Right lobe of liver (tissue), 6 donors: ENCODE results near the gene DHX9. TPM values are rescaled to one million over a fixed set of nuclear protein-coding genes. Genes with fewer than 3 reads are reported as not detected.
A peak's percentile ranks its signal among the peaks of the same experiment; 100 is the strongest.

ENCODE experiments used
- ATAC-seq, 4 donors: fragments of 200-7000 bp; cut with Tn5 transposase; one replicate each; pipeline ENCODE4 v1.9.1; 2020; ENCODE audit warnings: mild to moderate bottlenecking in 4 of 4, moderate library complexity in 4 of 4
- DNase-seq, 3 donors: peaks; one replicate each; pipeline ENCODE4 v3.0.0-alpha.2; 2020
- H3K27ac ChIP-seq, 3 donors: fragments of 200-600 bp; one replicate each; pipeline ENCODE4 v1.8.0; 2022
- H3K27me3 ChIP-seq, 2 donors: fragments of 200-600 bp; one replicate each; pipeline ENCODE4 v1.8.0; 2022
- H3K36me3 ChIP-seq, 4 donors: fragments of 200-600 bp; sonication (generic) in 1 of 4; one replicate each; pipeline versions ENCODE4 v1.5.1 to v1.8.0; 2017 to 2022; ENCODE audit warnings: control low read depth in 1 of 4
- H3K4me1 ChIP-seq, 4 donors: fragments of 200-600 bp; sonication (generic) in 1 of 4; one replicate each; pipeline versions ENCODE4 v1.5.1 to v1.8.0; 2017 to 2022; ENCODE audit warnings: control low read depth in 1 of 4
- H3K4me3 ChIP-seq, 3 donors: fragments of 200-600 bp; one replicate each; pipeline ENCODE4 v1.8.0; 2022
- H3K9me3 ChIP-seq, 4 donors: fragments of 200-600 bp; sonication (generic) in 1 of 4; one replicate each; pipeline versions ENCODE4 v1.5.1 to v1.8.0; 2017 to 2022; ENCODE audit warnings: control low read depth in 1 of 4
- CTCF ChIP-seq, 4 donors: fragments of 200-600 bp in 3 of 4; fragments of 450-650 bp in 1 of 4; IDR thresholded peaks; one replicate each; pipeline versions ENCODE4 v1.5.1 to v1.8.0; 2016 to 2022; ENCODE audit warnings: antibody characterized with exemption in 4 of 4, mild to moderate bottlenecking in 2 of 4
- POLR2A ChIP-seq: fragments of 450-650 bp; IDR thresholded peaks from one replicate; pipeline ENCODE4 v1.6.1; 2017; ENCODE audit warnings: antibody characterized with exemption, mild to moderate bottlenecking
- WGBS: methylation state at CpG from one replicate; pipeline ENCODE4 v1.1.6; 2018; ENCODE audit warnings: low coverage, low lambda C conversion rate; ENCODE audit not compliant: insufficient coverage; ENCODE audit errors: missing lambda C conversion rate; 5-methylcytosine and 5-hydroxymethylcytosine counted together
- intact Hi-C, 2 donors: fragments of 100-400 bp; cut with DNase I; formaldehyde crosslinking; loops; one replicate each; pipeline versions ENCODE4 v1.11.2 to v1.14.1; 2022
- long read RNA-seq: library from polyadenylated mRNA; unstranded; transcript quantifications from one replicate; pipeline ENCODE4 v2.0.0, GENCODE V29; 2019
- total RNA-seq, 6 experiments: library from RNA; depleted of rRNA in 2 of 6; stranded (reverse); fragments of >200 nt in 2 of 6; fragmentation: NEBNext Ultra II Directional in 3 of 6; extraction: Animal tissue kit (Norgen Biotek cat#: 25700) in 3 of 6; gene quantifications; one replicate each; pipeline versions ENCODE4 v1.1.0 to v1.2.4, GENCODE V29; 2016 to 2023
- donor health status: DM: no; HTN: yes; CAD: no.
- donor health status: DM: no; HTN: no; CAD: no.
- donor health status: DM: no; HTN: no; CAD: no.
- donor health status: DM: no; HTN: yes; CAD: no.
- donor health status: DM: no; HTN: yes; CAD: no.

Gene DHX9
- total RNA-seq, result 10 to 100 TPM; 32.6 to 51.0 (median 39.5) TPM
- long read RNA-seq, full-length matches to known transcripts, result 2 of 5 reads
- long read RNA-seq, partial matches to known transcripts, result 3 of 5 reads
- long read RNA-seq, other reads (novel, unspliced or antisense), result 0 of 5 reads

- TF ChIP-seq POLR2A (peak; percentile 84), CTCF (IDR thresholded peaks at IDR 0.05) (peak in 1 of 4 donors; percentile 7)
- intact Hi-C loops, result no loop called here
- Histone ChIP-seq H3K4me3 (peak within 1 kb of the TSS; percentile 81 to 91 (median 90)), H3K4me1 (peaks cover 0 to 26% (median 11%) of the 10 kb centered on the region in 4 donors), H3K27ac (peak within 1 kb of the TSS; percentile 69 to 86 (median 80)), H3K27me3 (no peaks in the 10 kb centered on the region), H3K36me3 (peaks cover under 1 to 12% (median 5%) of the 10 kb centered on the region in 4 donors), H3K9me3 (no peaks in the 10 kb centered on the region)
- 0% methylated on average over 28 of the region's 92 CpGs for WGBS
- ATAC-seq (peak; percentile 91 to 95 (median 93)), DNase-seq (peak; percentile 95 to 96 (median 96))
Observed at GRCh38 chr1:182839209-182840066, at the start of gene DHX9. Gene DHX9, plus strand, starts transcription at chr1:182839347. Its CDS starts 3,220 bp downstream, at chr1:182842567.

- no peak for ATAC-seq
- DNase-seq, result no peak
- peak overlapping the region in 2 of 3 donors; percentile 35 to 39 for H3K27ac ChIP-seq
- intact Hi-C loops, result no loop called here
- H3K4me1 ChIP-seq, result peaks cover 0 to 21% (median 4%) of the 10 kb centered on the region in 4 donors
- H3K9me3 ChIP-seq, result no peaks in the 10 kb centered on the region
- H3K36me3 ChIP-seq, result no peaks in the 10 kb centered on the region
- H3K4me3 ChIP-seq, result no peak overlapping the region
- TF ChIP-seq CTCF (IDR thresholded peaks at IDR 0.05) (no peak), POLR2A (no peak)
- 80% methylated on average over 8 of the region's 8 CpGs for WGBS
- no peaks in the 10 kb centered on the region for H3K27me3 ChIP-seq
Observed at GRCh38 chr1:182791281-182792179, 47.6 kb upstream of the DHX9 start.

- no peak for TF ChIP-seq CTCF (IDR thresholded peaks at IDR 0.05)
- TF ChIP-seq POLR2A, result no peak
- Histone ChIP-seq H3K27me3 (no peaks in the 10 kb centered on the region), H3K4me3 (no peak overlapping the region), H3K9me3 (no peaks in the 10 kb centered on the region), H3K27ac (peak overlapping the region; percentile 35 to 69 (median 47)), H3K4me1 (peaks cover 0 to 18% (median 4%) of the 10 kb centered on the region in 4 donors), H3K36me3 (no peaks in the 10 kb centered on the region)
- ATAC-seq (no peak), DNase-seq (no peak)
- WGBS, result 92% methylated on average over 2 of the region's 2 CpGs
- intact Hi-C loops, result no loop called here
Observed at GRCh38 chr1:182794091-182794490, 45.1 kb upstream of the DHX9 start.

GRCh38 chr1:182794676-182795201 lies 44.4 kb upstream of the DHX9 start:
- WGBS, result 18% methylated on average over 3 of the region's 3 CpGs
- no peaks in the 10 kb centered on the region for H3K9me3 ChIP-seq
- H3K36me3 ChIP-seq, result no peaks in the 10 kb centered on the region
- H3K4me1 ChIP-seq, result peaks cover 0 to 18% (median 4%) of the 10 kb centered on the region in 4 donors
- DNase-seq (peak in 1 of 3 donors; percentile 49), ATAC-seq (peak; percentile 75 to 81 (median 79))
- no peak overlapping the region for H3K4me3 ChIP-seq
- intact Hi-C loops, result no loop called here
- no peaks in the 10 kb centered on the region for H3K27me3 ChIP-seq
- TF ChIP-seq CTCF (IDR thresholded peaks at IDR 0.05) (no peak), POLR2A (no peak)
- H3K27ac ChIP-seq, result peak overlapping the region; percentile 35 to 69 (median 47)
